H1 (cell line): ENCODE measurements around the gene ERP44. TPM values are rescaled to one million over a fixed set of nuclear protein-coding genes. Genes with fewer than 3 reads are reported as not detected.

Experiments
- CTCF ChIA-PET: fragments of 300-600 bp; sonication (Branson Sonifier 250); formaldehyde crosslinking; loops from one replicate; lab custom pipeline; 2021; ENCODE audit not compliant: partially characterized antibody; lab: Charles Lee
- POLR2A ChIA-PET: fragments of 300-600 bp; sonication (Branson Sonifier 250); formaldehyde crosslinking; loops from one replicate; lab custom pipeline; 2021; ENCODE audit warnings: inconsistent platforms; ENCODE audit not compliant: partially characterized antibody; lab: Charles Lee
- DNase-seq, 2 experiments: peaks; one replicate each; pipeline versions ENCODE4 v3.0.0 to v3.0.0-alpha.2; 2010 to 2022; ENCODE audit warnings: low spot score in 2 of 2, low read depth in 1 of 2, mixed read lengths in 1 of 2
- FAIRE-seq: peaks from 2 replicates; lab custom pipeline; 2011; peaks lifted over from hg19 to GRCh38; lab: Jason Lieb, UNC
- H2AFZ ChIP-seq: 2 replicates; pipeline ENCODE4 v1.8.1; 2012; ENCODE audit warnings: low read length, inconsistent platforms
- H2AK5ac ChIP-seq: 2 replicates; pipeline ENCODE4 v1.6.1; 2013; ENCODE audit warnings: low read depth, low read length
- H2BK120ac ChIP-seq: replicated peaks from 2 replicates; pipeline ENCODE3; 2013; ENCODE audit warnings: low read depth, low read length, inconsistent platforms
- H2BK12ac ChIP-seq: 2 replicates; pipeline ENCODE4 v1.6.1; 2013; ENCODE audit warnings: low read depth, low read length
- H2BK15ac ChIP-seq: 2 replicates; pipeline ENCODE4 v1.6.1; 2013; ENCODE audit warnings: low read length
- H2BK20ac ChIP-seq: 2 replicates; pipeline ENCODE4 v1.6.1; 2013; ENCODE audit warnings: low read length
- H2BK5ac ChIP-seq: 2 replicates; pipeline ENCODE4 v1.6.1; 2013; ENCODE audit warnings: low read depth, low read length
- H3K14ac ChIP-seq: 2 replicates; pipeline ENCODE4 v1.6.1; 2013; ENCODE audit warnings: inconsistent platforms; ENCODE audit not compliant: insufficient read length
- H3K18ac ChIP-seq: 2 replicates; pipeline ENCODE4 v1.6.1; 2013; ENCODE audit warnings: low read length; ENCODE audit errors: extremely low read depth
- H3K23ac ChIP-seq: 2 replicates; pipeline ENCODE4 v1.6.1; 2013; ENCODE audit warnings: inconsistent platforms; ENCODE audit not compliant: insufficient read length
- H3K23me2 ChIP-seq: 2 replicates; pipeline ENCODE4 v1.6.1; 2013; ENCODE audit warnings: low read depth, low read length
- H3K27ac ChIP-seq: 2 replicates; pipeline ENCODE4 v1.6.1; 2011; ENCODE audit warnings: low read depth, low read length, inconsistent platforms
- H3K27me3 ChIP-seq, 4 experiments: replicated peaks in 1 of 4; 1 replicate in 1 of 4; 2 replicates in 3 of 4; pipeline versions ENCODE4 v1.6.1 to v1.8.1; 2011 to 2013; ENCODE audit warnings: low read length in 3 of 4, mild to moderate bottlenecking in 3 of 4, inconsistent platforms in 2 of 4, mixed read lengths in 2 of 4, moderate library complexity in 1 of 4; ENCODE audit not compliant: control insufficient read depth in 3 of 4, insufficient read depth in 3 of 4; ENCODE audit errors: extremely low read depth in 1 of 4
- H3K36me3 ChIP-seq, 4 experiments: 2 replicates each; pipeline versions ENCODE4 v1.6.1 to v1.8.1; 2011 to 2013; ENCODE audit warnings: mild to moderate bottlenecking in 4 of 4, low read length in 3 of 4, moderate library complexity in 2 of 4, control low read depth in 1 of 4, inconsistent platforms in 1 of 4; ENCODE audit not compliant: insufficient read depth in 4 of 4, control insufficient read depth in 2 of 4
- H3K4ac ChIP-seq: replicated peaks from 2 replicates; pipeline ENCODE3; 2013; ENCODE audit warnings: low read length, low read depth, mixed read lengths, inconsistent platforms; ENCODE audit not compliant: insufficient read length
- H3K4me1 ChIP-seq, 4 experiments: replicated peaks in 1 of 4; 1 replicate in 1 of 4; 2 replicates in 3 of 4; pipeline versions ENCODE4 v1.6.1 to v1.8.1; 2011 to 2013; ENCODE audit warnings: low read length in 3 of 4, inconsistent platforms in 2 of 4, mixed read lengths in 1 of 4; ENCODE audit not compliant: insufficient read depth in 4 of 4, control insufficient read depth in 3 of 4
- H3K4me2 ChIP-seq, 2 experiments: 2 replicates each; pipeline versions ENCODE4 v1.6.1 to v1.8.1; 2011 to 2013; ENCODE audit warnings: low read depth in 2 of 2, low read length in 2 of 2, control low read depth in 1 of 2, inconsistent platforms in 1 of 2, mild to moderate bottlenecking in 1 of 2; ENCODE audit not compliant: insufficient read depth in 1 of 2
- H3K4me3 ChIP-seq, 4 experiments: fragments of 200-600, 300-600 bp in 1 of 4; sonication (generic), shearing (Covaris generic), sonication (Bioruptor Twin) in 1 of 4; 2 replicates each; pipeline versions ENCODE4 v1.5.1 to v1.8.1; 2011 to 2016; ENCODE audit warnings: low read length in 4 of 4, low read depth in 3 of 4, control low read depth in 2 of 4, inconsistent platforms in 2 of 4, mild to moderate bottlenecking in 2 of 4, mixed read lengths in 1 of 4, moderate library complexity in 1 of 4; ENCODE audit not compliant: insufficient read depth in 2 of 4; ENCODE audit errors: extremely low read depth in 1 of 4
- H3K56ac ChIP-seq: replicated peaks from 2 replicates; pipeline ENCODE3; 2013; ENCODE audit warnings: low read depth, mild to moderate bottlenecking, mixed read lengths, low read length, inconsistent platforms; ENCODE audit not compliant: insufficient read length
- H3K79me1 ChIP-seq: 2 replicates; pipeline ENCODE4 v1.6.1; 2013; ENCODE audit warnings: low read depth, low read length, control low read depth
- H3K79me2 ChIP-seq, 2 experiments: 2 replicates each; pipeline versions ENCODE4 v1.6.1 to v1.8.1; 2012 to 2013; ENCODE audit warnings: low read length in 2 of 2, mild to moderate bottlenecking in 2 of 2, inconsistent platforms in 1 of 2; ENCODE audit not compliant: insufficient read depth in 2 of 2, control insufficient read depth in 1 of 2
- H3K9ac ChIP-seq, 4 experiments: replicated peaks in 1 of 4; 1 replicate in 1 of 4; 2 replicates in 3 of 4; pipeline versions ENCODE4 v1.6.1 to v1.8.1; 2011 to 2013; ENCODE audit warnings: low read depth in 3 of 4, low read length in 3 of 4, control low read depth in 2 of 4, mild to moderate bottlenecking in 2 of 4, moderate library complexity in 2 of 4, inconsistent platforms in 1 of 4; ENCODE audit errors: extremely low read depth in 1 of 4
- H3K9me3 ChIP-seq, 2 experiments: 2 replicates each; pipeline versions ENCODE4 v1.6.1 to v1.8.1; 2012 to 2013; ENCODE audit warnings: mild to moderate bottlenecking in 2 of 2, moderate library complexity in 2 of 2, control low read depth in 1 of 2, inconsistent platforms in 1 of 2, low read depth in 1 of 2, low read length in 1 of 2, mixed read lengths in 1 of 2; ENCODE audit not compliant: insufficient read depth in 2 of 2
- H4K20me1 ChIP-seq, 2 experiments: replicated peaks in 1 of 2; 2 replicates each; pipeline versions ENCODE3 to v1.8.1; 2011 to 2013; ENCODE audit warnings: inconsistent platforms in 2 of 2, low read length in 2 of 2, mild to moderate bottlenecking in 1 of 2; ENCODE audit not compliant: insufficient read depth in 2 of 2, control insufficient read depth in 1 of 2
- H4K5ac ChIP-seq: 2 replicates; pipeline ENCODE4 v1.6.1; 2013; ENCODE audit warnings: low read length, low read depth, mixed read lengths, inconsistent platforms; ENCODE audit not compliant: insufficient read length
- H4K8ac ChIP-seq: 2 replicates; pipeline ENCODE4 v1.8.0; 2013; ENCODE audit warnings: mild to moderate bottlenecking, moderate library complexity, low read length, inconsistent platforms; ENCODE audit not compliant: insufficient read depth; ENCODE audit errors: extremely low read depth
- H4K91ac ChIP-seq: replicated peaks from 2 replicates; pipeline ENCODE3; 2013; ENCODE audit warnings: low read length, mixed read lengths, inconsistent platforms; ENCODE audit not compliant: insufficient read length
- ASH2L ChIP-seq: fragments of 200-600, 300-600 bp; sonication (generic); IDR thresholded peaks from one replicate; pipeline ENCODE4 v1.7.1; 2017; ENCODE audit warnings: low read length
- CHD2 ChIP-seq: IDR thresholded peaks from 2 replicates; pipeline ENCODE4 v1.6.1; 2012; ENCODE audit warnings: low read length, improper control_type of control experiment
- E2F6 ChIP-seq: IDR thresholded peaks from 2 replicates; pipeline ENCODE4 v1.6.1; 2012; ENCODE audit warnings: inconsistent platforms
- EP300 ChIP-seq, 2 experiments: IDR thresholded peaks; 1 replicate in 1 of 2; 2 replicates in 1 of 2; pipeline ENCODE4 v1.6.1; 2011 to 2012; ENCODE audit warnings: low read depth in 2 of 2, low read length in 2 of 2, mild to moderate bottlenecking in 2 of 2, borderline replicate concordance in 1 of 2, inconsistent platforms in 1 of 2, moderate library complexity in 1 of 2
- FOSL1 ChIP-seq: IDR thresholded peaks from 2 replicates; pipeline ENCODE4 v1.6.1; 2011; ENCODE audit warnings: mild to moderate bottlenecking, low read depth, low read length, moderate library complexity; ENCODE audit not compliant: insufficient read depth
- HDAC6 ChIP-seq: IDR thresholded peaks from one replicate; pipeline ENCODE4 v1.7.1; 2012; ENCODE audit warnings: low read depth, mild to moderate bottlenecking, inconsistent platforms, low read length, moderate library complexity
- POLR2A ChIP-seq, 2 experiments: IDR thresholded peaks; 1 replicate in 1 of 2; 2 replicates in 1 of 2; pipeline ENCODE4 v1.6.1; 2011; ENCODE audit warnings: low read depth in 2 of 2, low read length in 2 of 2, mild to moderate bottlenecking in 2 of 2; ENCODE audit errors: control extremely low read depth in 1 of 2
- RAD21 ChIP-seq, 2 experiments: IDR thresholded peaks in 1 of 2; conservative IDR thresholded peaks in 1 of 2; 2 replicates each; pipeline ENCODE4 v1.6.1; 2011; ENCODE audit warnings: low read depth in 2 of 2, low read length in 2 of 2, improper control_type of control experiment in 1 of 2, inconsistent platforms in 1 of 2, mild to moderate bottlenecking in 1 of 2, moderate library complexity in 1 of 2
- RXRA ChIP-seq: IDR thresholded peaks from 2 replicates; pipeline ENCODE4 v1.6.1; 2011; ENCODE audit warnings: low read depth, mild to moderate bottlenecking, low read length, moderate library complexity; ENCODE audit not compliant: insufficient read depth
- SIN3A ChIP-seq, 2 experiments: IDR thresholded peaks in 1 of 2; conservative IDR thresholded peaks in 1 of 2; 2 replicates each; pipeline ENCODE4 v1.6.1; 2011 to 2012; ENCODE audit warnings: low read length in 2 of 2, improper control_type of control experiment in 1 of 2, low read depth in 1 of 2, mild to moderate bottlenecking in 1 of 2
- ZNF274 ChIP-seq: IDR thresholded peaks from 2 replicates; pipeline ENCODE4 v1.7.0; 2012; ENCODE audit warnings: low read length, borderline replicate concordance; ENCODE audit errors: extremely low read depth
- WGBS, 2 experiments: shearing (Covaris generic) in 1 of 2; methylation state at CpG; one replicate each; pipeline versions ENCODE4 v1.1.6 to v1.1.7; 2013 to 2015; ENCODE audit warnings: low lambda C conversion rate in 2 of 2, mixed read lengths in 2 of 2, inconsistent platforms in 1 of 2, low coverage in 1 of 2, missing lambda C conversion rate in 1 of 2; ENCODE audit not compliant: insufficient replicate concordance in 2 of 2, insufficient coverage in 1 of 2, insufficient read length in 1 of 2; ENCODE audit errors: extremely low coverage in 1 of 2, missing lambda C conversion rate in 1 of 2; 5-methylcytosine and 5-hydroxymethylcytosine counted together
- polyA plus RNA-seq, 7 experiments: library from polyadenylated mRNA; depleted of rRNA in 3 of 7; stranded (reverse) in 5 of 7; unstranded in 2 of 7; fragments of >200 nt in 5 of 7; fragments of 200-250 nt in 2 of 7; gene quantifications; 1 replicate in 5 of 7; 2 replicates in 1 of 7; 4 replicates in 1 of 7; pipeline versions ENCODE4 v1.2.1 to v1.2.3, GENCODE V29; 2011 to 2013; ENCODE audit warnings: missing spikeins in 2 of 7, mixed read lengths in 2 of 7
- total RNA-seq: library from RNA; stranded (reverse); fragmentation: NEBNext Ultra II Directional; extraction: Animal tissue kit (Norgen Biotek cat#: 25700); gene quantifications from 2 replicates; pipeline ENCODE4 v1.2.1, GENCODE V29; 2021

The ERP44 gene
- total and polyA plus RNA-seq, 2 of the 8 experiments (the other 6 are each of a cell fraction or from before 2014, with no cell fraction given) = 5.7 to 15.6 TPM

GRCh38 chr9:100111235-100111634, 12.4 kb upstream of the ERP44 start:
- Histone ChIP-seq H3K79me2 (no peaks in the 10 kb centered on the region), H3K9me3 (no peaks in the 10 kb centered on the region), H4K20me1 (no peaks in the 10 kb centered on the region), H2BK12ac (no peak overlapping the region), H3K4me2 (no peak overlapping the region), H2BK5ac (no peak overlapping the region), H4K5ac (no peak overlapping the region), H3K56ac (no peak overlapping the region), H3K27ac (no peak overlapping the region), H3K36me3 (peaks cover 0 to 6% (median 2%) of the 10 kb centered on the region in 4 experiments; a peak in 3 of 8 replicates), H3K4me1 (peaks cover 0 to 4% (median under 1%) of the 10 kb centered on the region in 4 experiments; a peak in 2 of 7 replicates), H3K4ac (no peak overlapping the region), H3K18ac (no peak overlapping the region), H3K23me2 (no peaks in the 10 kb centered on the region), H2AK5ac (no peak overlapping the region), H3K9ac (no peak overlapping the region), H3K79me1 (no peaks in the 10 kb centered on the region), H3K27me3 (no peaks in the 10 kb centered on the region), H3K4me3 (no peak overlapping the region), H2BK15ac (no peak overlapping the region), H2AFZ (no peak overlapping the region), H3K14ac (no peak overlapping the region), H4K8ac (no peak overlapping the region), H4K91ac (no peak overlapping the region), H2BK120ac (no peak overlapping the region), H3K23ac (no peak overlapping the region), H2BK20ac (no peak overlapping the region)
- POLR2A ChIA-PET = interaction anchor here (0.5 to 2.8 kb wide), 5 partner anchors 12 to 1194 kb away, joined by 3 to 10 read pairs (median 3); partner anchors contain the start of genes ERP44 and INVS
- CTCF ChIA-PET = interaction anchor here (1.0 to 2.7 kb wide), 4 partner anchors 9 to 48 kb away, joined by 3 to 10 read pairs (median 3); no protein-coding TSS in a partner anchor
- FAIRE-seq (no peak), DNase-seq (no peak)
- WGBS, 2 experiments = 88% methylated on average over 4 of the region's 4 CpGs; no CpG with 5 or more reads in 1 of the 2 experiments
- TF ChIP-seq RAD21 (IDR thresholded peaks at IDR 0.05 in 1 of 2, conservative IDR thresholded peaks at IDR 0.05 in 1 of 2; ENCODE audit: low read depth in 2 of 2, low read length in 2 of 2) = no peak
- TF ChIP-seq POLR2A (IDR thresholded peaks at IDR 0.05; ENCODE audit: control extremely low read depth in 1 of 2, low read depth in 2 of 2, low read length in 2 of 2) = no peak
- TF ChIP-seq E2F6 = no peak
- TF ChIP-seq FOSL1 = no peak
- no peak for TF ChIP-seq ZNF274
- no peak for TF ChIP-seq EP300 (IDR thresholded peaks at IDR 0.05; ENCODE audit: borderline replicate concordance in 1 of 2, low read depth in 2 of 2, low read length in 2 of 2)
- no peak for TF ChIP-seq HDAC6
- no peak for TF ChIP-seq SIN3A (conservative IDR thresholded peaks at IDR 0.05 in 1 of 2, IDR thresholded peaks at IDR 0.05 in 1 of 2; ENCODE audit: low read depth in 1 of 2, low read length in 2 of 2)
- no peak for TF ChIP-seq RXRA
- TF ChIP-seq ASH2L = no peak
- TF ChIP-seq CHD2 = no peak
